PC-3 (cell line): Measurements from ENCODE around the gene ATP8A2. TPM values are rescaled to one million over a fixed set of nuclear protein-coding genes. Genes with fewer than 3 reads are reported as not detected.

Source experiments
- ATAC-seq: fragments of 200-7000 bp; cut with Tn5 transposase; 2 replicates; pipeline ENCODE4 v1.9.1; 2020; ENCODE audit warnings: mild to moderate bottlenecking, moderate library complexity
- BruUV-seq: library from RNA; stranded (reverse); fragments of 400-500 nt; replicated peaks from 2 replicates; lab custom pipeline; 2021; lab: Mats Ljungman, UMichigan
- CTCF ChIA-PET: fragments of 300-600 bp; sonication (Branson Sonifier 250); formaldehyde crosslinking; loops from one replicate; lab custom pipeline; 2022; ENCODE audit warnings: antibody characterized with exemption; lab: Charles Lee
- POLR2A ChIA-PET: fragments of 300-600 bp; sonication (Branson Sonifier 250); formaldehyde crosslinking; loops from one replicate; lab custom pipeline; 2022; ENCODE audit warnings: antibody characterized with exemption; ENCODE audit not compliant: unreplicated experiment; lab: Charles Lee
- DNase-seq: peaks from one replicate; pipeline ENCODE4 v3.0.0-alpha.2; 2015
- H2AFZ ChIP-seq: fragments of 300-600 bp; sonication (generic); 2 replicates; pipeline ENCODE4 v1.6.0; 2016; ENCODE audit warnings: antibody characterized with exemption, low read length
- H3F3A ChIP-seq: fragments of 300-600 bp; sonication (generic); one replicate; pipeline ENCODE4 v1.6.0; 2017; ENCODE audit warnings: antibody characterized with exemption, low read length, control low read depth, mild to moderate bottlenecking; ENCODE audit not compliant: unreplicated experiment
- H3K27ac ChIP-seq: fragments of 300-600 bp; sonication (generic); 2 replicates; pipeline ENCODE4 v1.5.1; 2016; ENCODE audit warnings: mild to moderate bottlenecking, low read length
- H3K27me3 ChIP-seq: fragments of 300-600 bp; sonication (generic); 2 replicates; pipeline ENCODE4 v1.6.1; 2016; ENCODE audit warnings: low read length, mixed read lengths
- H3K36me3 ChIP-seq: fragments of 300-600 bp; sonication (generic); 2 replicates; pipeline ENCODE4 v1.6.1; 2016; ENCODE audit warnings: low read depth, mixed run types, low read length, mixed read lengths
- H3K4me1 ChIP-seq: fragments of 300-600 bp; sonication (generic); 2 replicates; pipeline ENCODE4 v1.5.1; 2016; ENCODE audit warnings: low read length; ENCODE audit not compliant: insufficient read depth
- H3K4me2 ChIP-seq: fragments of 300-600 bp; sonication (generic); 2 replicates; pipeline ENCODE4 v1.6.0; 2016; ENCODE audit warnings: low read length
- H3K4me3 ChIP-seq: fragments of 300-600 bp; sonication (generic); 2 replicates; pipeline ENCODE4 v1.5.1; 2016; ENCODE audit warnings: mild to moderate bottlenecking, low read length, mixed read lengths
- H3K79me2 ChIP-seq: fragments of 300-600 bp; sonication (generic); 2 replicates; pipeline ENCODE4 v1.6.1; 2017; ENCODE audit warnings: low read length, mixed read lengths
- H3K9ac ChIP-seq: fragments of 300-600 bp; sonication (generic); 2 replicates; pipeline ENCODE4 v1.6.0; 2016; ENCODE audit warnings: mild to moderate bottlenecking, low read length
- H3K9me2 ChIP-seq: fragments of 300-600 bp; sonication (generic); replicated peaks from 2 replicates; pipeline ENCODE4 v1.6.1; 2016; ENCODE audit warnings: mixed run types, low read length, mixed read lengths
- H3K9me3 ChIP-seq: fragments of 300-600 bp; sonication (generic); 2 replicates; pipeline ENCODE4 v1.6.1; 2016; ENCODE audit warnings: low read length, mixed read lengths
- H4K20me1 ChIP-seq: fragments of 300-600 bp; sonication (generic); 2 replicates; pipeline ENCODE4 v1.6.1; 2016; ENCODE audit warnings: low read length, mixed read lengths
- EZH2 ChIP-seq: fragments of 300-600 bp; sonication (generic); IDR thresholded peaks from one replicate; pipeline ENCODE4 v1.6.1; 2017; ENCODE audit warnings: antibody characterized with exemption, mild to moderate bottlenecking, low read length; ENCODE audit not compliant: unreplicated experiment
- EZH2phosphoT487 ChIP-seq: fragments of 300-600 bp; sonication (generic); IDR thresholded peaks from 2 replicates; pipeline ENCODE4 v1.6.1; 2018; ENCODE audit warnings: mild to moderate bottlenecking, antibody characterized with exemption, low read length, borderline replicate concordance
- intact Hi-C: fragments of 100-400 bp; cut with micrococcal nuclease; formaldehyde crosslinking; loops from 2 replicates; pipeline ENCODE4 v1.9.0; 2023
- total RNA-seq: library from RNA; depleted of rRNA; stranded (reverse); fragments of >200 nt; gene quantifications from 2 replicates; pipeline ENCODE4 v1.2.3, GENCODE V29; 2014
- TF ChIP-seq, protein P1 (sequence below): fragments of 300-600 bp; sonication (generic); conservative IDR thresholded peaks from 2 replicates; pipeline ENCODE4 v1.5.1; 2017; ENCODE audit warnings: antibody characterized with exemption, low read depth, mild to moderate bottlenecking, low read length

Gene ATP8A2
- total RNA-seq, 1 experiment from 2014 or later, result 0.04 TPM

GRCh38 chr13:25846222-25846984 lies 474.6 kb downstream of the ATP8A2 start:
- Histone ChIP-seq H3K27me3 (no peaks in the 10 kb centered on the region), H2AFZ (no peak overlapping the region), H3K36me3 (no peaks in the 10 kb centered on the region), H3K9me3 (no peaks in the 10 kb centered on the region), H4K20me1 (no peaks in the 10 kb centered on the region), H3K4me3 (no peak overlapping the region), H3K9ac (no peak overlapping the region), H3F3A (no peaks in the 10 kb centered on the region), H3K4me2 (peak overlapping the region; percentile 44), H3K27ac (peak overlapping the region; percentile 68), H3K9me2 (no peaks in the 10 kb centered on the region), H3K79me2 (no peaks in the 10 kb centered on the region), H3K4me1 (peaks cover 19% of the 10 kb centered on the region)
- no peak for TF ChIP-seq EZH2
- no peak for TF ChIP-seq EZH2phosphoT487
- TF ChIP-seq, protein P1, sequence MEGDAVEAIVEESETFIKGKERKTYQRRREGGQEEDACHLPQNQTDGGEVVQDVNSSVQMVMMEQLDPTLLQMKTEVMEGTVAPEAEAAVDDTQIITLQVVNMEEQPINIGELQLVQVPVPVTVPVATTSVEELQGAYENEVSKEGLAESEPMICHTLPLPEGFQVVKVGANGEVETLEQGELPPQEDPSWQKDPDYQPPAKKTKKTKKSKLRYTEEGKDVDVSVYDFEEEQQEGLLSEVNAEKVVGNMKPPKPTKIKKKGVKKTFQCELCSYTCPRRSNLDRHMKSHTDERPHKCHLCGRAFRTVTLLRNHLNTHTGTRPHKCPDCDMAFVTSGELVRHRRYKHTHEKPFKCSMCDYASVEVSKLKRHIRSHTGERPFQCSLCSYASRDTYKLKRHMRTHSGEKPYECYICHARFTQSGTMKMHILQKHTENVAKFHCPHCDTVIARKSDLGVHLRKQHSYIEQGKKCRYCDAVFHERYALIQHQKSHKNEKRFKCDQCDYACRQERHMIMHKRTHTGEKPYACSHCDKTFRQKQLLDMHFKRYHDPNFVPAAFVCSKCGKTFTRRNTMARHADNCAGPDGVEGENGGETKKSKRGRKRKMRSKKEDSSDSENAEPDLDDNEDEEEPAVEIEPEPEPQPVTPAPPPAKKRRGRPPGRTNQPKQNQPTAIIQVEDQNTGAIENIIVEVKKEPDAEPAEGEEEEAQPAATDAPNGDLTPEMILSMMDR, result no peak
- ChIA-PET CTCF (interaction anchor here (0.7 kb wide), 1 partner anchor 217 kb away, joined by 3 read pairs; no protein-coding TSS in a partner anchor), POLR2A (interaction anchor here (0.7 kb wide), 1 partner anchor 14 kb away, joined by 4 read pairs; no protein-coding TSS in a partner anchor)
- intact Hi-C loops, result no loop called here
- BruUV-seq, result no TSS peak
- DNase-seq (peak; percentile 65), ATAC-seq (peak; percentile 84)

DNA sequence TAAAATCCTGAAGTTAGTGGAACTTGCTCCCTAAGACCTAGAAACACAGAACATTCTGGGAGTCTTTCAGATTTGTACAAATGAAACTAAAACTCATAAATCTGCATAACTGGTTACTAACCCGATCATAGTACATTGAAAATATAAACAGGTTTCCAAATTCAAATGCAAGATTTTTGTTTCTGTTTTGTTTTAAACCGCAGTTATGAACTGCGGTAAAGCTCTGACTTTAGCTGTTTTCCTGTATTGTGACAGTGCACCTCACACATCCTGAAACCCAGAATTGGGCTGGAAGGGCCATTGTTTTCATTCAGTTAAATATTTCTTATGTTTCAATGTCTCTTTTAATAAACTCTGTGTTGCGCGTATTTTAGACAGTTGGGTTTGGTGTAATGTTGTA lies 475.4 kb downstream of the ATP8A2 start:
- ChIA-PET POLR2A (no interaction called here), CTCF (no interaction called here)
- Histone ChIP-seq H2AFZ (no peak overlapping the region), H4K20me1 (no peaks in the 10 kb centered on the region), H3K9me2 (no peaks in the 10 kb centered on the region), H3K27me3 (no peaks in the 10 kb centered on the region), H3K4me2 (no peak overlapping the region), H3K36me3 (no peaks in the 10 kb centered on the region), H3K9me3 (no peaks in the 10 kb centered on the region), H3K4me3 (no peak overlapping the region), H3F3A (no peaks in the 10 kb centered on the region), H3K4me1 (peaks cover 19% of the 10 kb centered on the region), H3K27ac (0 out of 2 replicates have a peak overlapping the region, but pooled peaks have one; percentile 68), H3K9ac (no peak overlapping the region), H3K79me2 (no peaks in the 10 kb centered on the region)
- DNase-seq (no peak), ATAC-seq (no peak)
- no TSS peak for BruUV-seq
- intact Hi-C loops, result no loop called here
- no peak for TF ChIP-seq EZH2phosphoT487
- TF ChIP-seq EZH2, result no peak
- TF ChIP-seq, protein P1, result no peak
